Gastrocnemius medialis (tissue), 4 donors: ENCODE results near the gene EEF2KMT.
"Not testable (repeated sequence)": the region's sequence is repeated elsewhere in the genome, so short reads cannot be mapped to it uniquely, and the experiment has no call there.

Source experiments
- POLR2A ChIP-seq, 2 donors: fragments of 450-650 bp; IDR thresholded peaks; one replicate each; pipeline ENCODE4 v1.6.1; 2017; ENCODE audit warnings: antibody characterized with exemption in 2 of 2, mild to moderate bottlenecking in 2 of 2, moderate library complexity in 2 of 2
- TF ChIP-seq, protein P1 (sequence below), 5 experiments: fragments of 450-650 bp in 3 of 5; fragments of 200-600 bp in 2 of 5; sonication (generic) in 2 of 5; IDR thresholded peaks in 4 of 5; conservative IDR thresholded peaks in 1 of 5; 1 replicate in 4 of 5; 2 replicates in 1 of 5; pipeline ENCODE4 v1.5.1; 2016 to 2019; ENCODE audit warnings: antibody characterized with exemption in 5 of 5, mild to moderate bottlenecking in 3 of 5, moderate library complexity in 3 of 5

DNA sequence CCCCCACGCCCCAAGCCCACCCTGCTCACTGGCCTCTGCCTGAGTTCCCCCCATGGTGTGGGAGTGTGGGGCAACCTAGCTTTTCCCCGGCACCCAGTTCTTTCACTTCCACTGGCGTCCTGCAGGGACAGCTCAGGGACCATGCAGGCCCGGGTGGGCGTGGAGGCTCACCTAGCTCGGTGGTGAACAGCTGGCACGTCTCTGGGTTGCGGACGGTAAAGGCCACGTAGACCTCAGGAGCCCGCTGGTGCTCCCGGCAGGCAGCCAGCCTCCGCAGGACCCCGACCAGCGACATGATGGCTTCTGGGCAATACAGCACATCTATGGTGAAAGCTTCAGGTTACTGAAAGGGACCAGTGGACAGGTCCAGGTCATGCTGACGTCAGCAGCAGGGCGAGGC lies 8.7 kb downstream of the EEF2KMT start:
- TF ChIP-seq, protein P1, sequence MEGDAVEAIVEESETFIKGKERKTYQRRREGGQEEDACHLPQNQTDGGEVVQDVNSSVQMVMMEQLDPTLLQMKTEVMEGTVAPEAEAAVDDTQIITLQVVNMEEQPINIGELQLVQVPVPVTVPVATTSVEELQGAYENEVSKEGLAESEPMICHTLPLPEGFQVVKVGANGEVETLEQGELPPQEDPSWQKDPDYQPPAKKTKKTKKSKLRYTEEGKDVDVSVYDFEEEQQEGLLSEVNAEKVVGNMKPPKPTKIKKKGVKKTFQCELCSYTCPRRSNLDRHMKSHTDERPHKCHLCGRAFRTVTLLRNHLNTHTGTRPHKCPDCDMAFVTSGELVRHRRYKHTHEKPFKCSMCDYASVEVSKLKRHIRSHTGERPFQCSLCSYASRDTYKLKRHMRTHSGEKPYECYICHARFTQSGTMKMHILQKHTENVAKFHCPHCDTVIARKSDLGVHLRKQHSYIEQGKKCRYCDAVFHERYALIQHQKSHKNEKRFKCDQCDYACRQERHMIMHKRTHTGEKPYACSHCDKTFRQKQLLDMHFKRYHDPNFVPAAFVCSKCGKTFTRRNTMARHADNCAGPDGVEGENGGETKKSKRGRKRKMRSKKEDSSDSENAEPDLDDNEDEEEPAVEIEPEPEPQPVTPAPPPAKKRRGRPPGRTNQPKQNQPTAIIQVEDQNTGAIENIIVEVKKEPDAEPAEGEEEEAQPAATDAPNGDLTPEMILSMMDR (IDR thresholded peaks at IDR 0.05 in 4 of 5, conservative IDR thresholded peaks at IDR 0.05 in 1 of 5): not testable (repeated sequence)
- TF ChIP-seq POLR2A (IDR thresholded peaks at IDR 0.05): not testable (repeated sequence)
